A549 (cell line): ENCODE measurements around the gene TXNIP.

Experiments
- CHD4 ChIP-seq: fragments of 200-600 bp; sonication (generic); IDR thresholded peaks from 2 replicates; pipeline ENCODE4 v1.6.1; 2016; ENCODE audit warnings: antibody characterized with exemption, mild to moderate bottlenecking, borderline replicate concordance
- EHMT2 ChIP-seq: fragments of 200-600 bp; sonication (generic); IDR thresholded peaks from 2 replicates; pipeline ENCODE4 v1.6.1; 2016; ENCODE audit warnings: antibody characterized with exemption, low read depth, mild to moderate bottlenecking, moderate library complexity
- EP300 ChIP-seq, 2 experiments: fragments of >200 bp; sonication (Bioruptor Twin); formaldehyde crosslinking; IDR thresholded peaks; 2 replicates in 1 of 2; 3 replicates in 1 of 2; pipeline ENCODE4 v1.6.1; 2016 to 2017
- ESRRA ChIP-seq: fragments of 150-350 bp; IDR thresholded peaks from 2 replicates; pipeline ENCODE4 v1.6.1; 2014; ENCODE audit warnings: mild to moderate bottlenecking, low read length, borderline replicate concordance
- JUN ChIP-seq, 2 experiments: fragments of >200 bp; sonication (Bioruptor Twin); formaldehyde crosslinking; IDR thresholded peaks; 2 replicates in 1 of 2; 3 replicates in 1 of 2; pipeline ENCODE4 v1.6.1; 2016 to 2017
- MAFK ChIP-seq: fragments of 450-650 bp; IDR thresholded peaks from 2 replicates; pipeline ENCODE4 v1.6.1; 2014; ENCODE audit not compliant: partially characterized antibody
- NR3C1 ChIP-seq: fragments of >200 bp; sonication (Bioruptor Twin); formaldehyde crosslinking; IDR thresholded peaks from 3 replicates; pipeline ENCODE4 v1.6.1; 2017
- POLR2AphosphoS2 ChIP-seq: conservative IDR thresholded peaks from 2 replicates; pipeline ENCODE4 v1.6.1; 2012; ENCODE audit warnings: low read length, improper control_type of control experiment, inconsistent platforms
- RFX5 ChIP-seq: fragments of 450-650 bp; IDR thresholded peaks from 2 replicates; pipeline ENCODE4 v1.7.1; 2014; ENCODE audit warnings: antibody characterized with exemption, mild to moderate bottlenecking, moderate library complexity
- SMC3 ChIP-seq: fragments of >200 bp; sonication (Bioruptor Twin); formaldehyde crosslinking; IDR thresholded peaks from 3 replicates; pipeline ENCODE4 v1.6.1; 2018; ENCODE audit warnings: inconsistent platforms
- ZC3H11A ChIP-seq: fragments of 450-650 bp; IDR thresholded peaks from 2 replicates; pipeline ENCODE4 v1.6.1; 2014; ENCODE audit warnings: antibody characterized with exemption, mild to moderate bottlenecking
- TF ChIP-seq, protein P1 (sequence below): fragments of >200 bp; sonication (Bioruptor Twin); formaldehyde crosslinking; IDR thresholded peaks from 3 replicates; pipeline ENCODE4 v1.5.1; 2016

DNA sequence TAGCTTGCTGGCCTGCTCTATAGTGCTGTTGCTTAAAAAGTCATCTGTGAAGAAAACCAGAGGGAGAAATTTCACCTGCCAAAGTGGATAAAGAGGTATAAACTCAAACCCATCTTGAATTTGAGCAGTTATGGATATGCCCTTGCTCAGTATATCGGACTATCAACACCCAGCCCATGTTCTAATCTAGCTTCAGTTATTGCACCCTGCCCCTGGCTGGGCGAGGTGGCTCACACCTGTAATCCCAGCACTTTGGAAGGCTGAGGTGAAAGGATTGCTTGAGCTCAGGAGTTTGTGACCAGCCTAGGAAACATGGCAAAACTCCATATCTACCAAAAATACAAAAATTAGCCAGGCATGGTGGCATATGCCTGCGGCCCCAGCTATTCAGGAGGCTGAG lies 51.8 kb downstream of the TXNIP start:
- TF ChIP-seq, protein P1, sequence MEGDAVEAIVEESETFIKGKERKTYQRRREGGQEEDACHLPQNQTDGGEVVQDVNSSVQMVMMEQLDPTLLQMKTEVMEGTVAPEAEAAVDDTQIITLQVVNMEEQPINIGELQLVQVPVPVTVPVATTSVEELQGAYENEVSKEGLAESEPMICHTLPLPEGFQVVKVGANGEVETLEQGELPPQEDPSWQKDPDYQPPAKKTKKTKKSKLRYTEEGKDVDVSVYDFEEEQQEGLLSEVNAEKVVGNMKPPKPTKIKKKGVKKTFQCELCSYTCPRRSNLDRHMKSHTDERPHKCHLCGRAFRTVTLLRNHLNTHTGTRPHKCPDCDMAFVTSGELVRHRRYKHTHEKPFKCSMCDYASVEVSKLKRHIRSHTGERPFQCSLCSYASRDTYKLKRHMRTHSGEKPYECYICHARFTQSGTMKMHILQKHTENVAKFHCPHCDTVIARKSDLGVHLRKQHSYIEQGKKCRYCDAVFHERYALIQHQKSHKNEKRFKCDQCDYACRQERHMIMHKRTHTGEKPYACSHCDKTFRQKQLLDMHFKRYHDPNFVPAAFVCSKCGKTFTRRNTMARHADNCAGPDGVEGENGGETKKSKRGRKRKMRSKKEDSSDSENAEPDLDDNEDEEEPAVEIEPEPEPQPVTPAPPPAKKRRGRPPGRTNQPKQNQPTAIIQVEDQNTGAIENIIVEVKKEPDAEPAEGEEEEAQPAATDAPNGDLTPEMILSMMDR = no peak
- TF ChIP-seq EHMT2 (no peak), RFX5 (no peak), JUN (IDR thresholded peaks at IDR 0.05) (no peak), CHD4 (no peak), SMC3 (no peak), ZC3H11A (no peak), EP300 (IDR thresholded peaks at IDR 0.05) (no peak), ESRRA (no peak), POLR2AphosphoS2 (no peak), NR3C1 (no peak), MAFK (no peak)
